PC-9 (cell line): Measurements from ENCODE around the gene DMTF1.

Source experiments
- EZH2 ChIP-seq: fragments of 200-600 bp; sonication (generic); IDR thresholded peaks from 2 replicates; pipeline ENCODE4 v1.8.0; 2017; ENCODE audit warnings: antibody characterized with exemption, low read depth
- TF ChIP-seq, protein P1 (sequence below): fragments of 200-600 bp; sonication (generic); conservative IDR thresholded peaks from 2 replicates; pipeline ENCODE4 v1.6.1; 2017; ENCODE audit warnings: mixed run types, antibody characterized with exemption, mild to moderate bottlenecking, moderate library complexity

GRCh38 chr7:87192784-87193487 lies 40.7 kb downstream of the DMTF1 start:
- TF ChIP-seq, protein P1, sequence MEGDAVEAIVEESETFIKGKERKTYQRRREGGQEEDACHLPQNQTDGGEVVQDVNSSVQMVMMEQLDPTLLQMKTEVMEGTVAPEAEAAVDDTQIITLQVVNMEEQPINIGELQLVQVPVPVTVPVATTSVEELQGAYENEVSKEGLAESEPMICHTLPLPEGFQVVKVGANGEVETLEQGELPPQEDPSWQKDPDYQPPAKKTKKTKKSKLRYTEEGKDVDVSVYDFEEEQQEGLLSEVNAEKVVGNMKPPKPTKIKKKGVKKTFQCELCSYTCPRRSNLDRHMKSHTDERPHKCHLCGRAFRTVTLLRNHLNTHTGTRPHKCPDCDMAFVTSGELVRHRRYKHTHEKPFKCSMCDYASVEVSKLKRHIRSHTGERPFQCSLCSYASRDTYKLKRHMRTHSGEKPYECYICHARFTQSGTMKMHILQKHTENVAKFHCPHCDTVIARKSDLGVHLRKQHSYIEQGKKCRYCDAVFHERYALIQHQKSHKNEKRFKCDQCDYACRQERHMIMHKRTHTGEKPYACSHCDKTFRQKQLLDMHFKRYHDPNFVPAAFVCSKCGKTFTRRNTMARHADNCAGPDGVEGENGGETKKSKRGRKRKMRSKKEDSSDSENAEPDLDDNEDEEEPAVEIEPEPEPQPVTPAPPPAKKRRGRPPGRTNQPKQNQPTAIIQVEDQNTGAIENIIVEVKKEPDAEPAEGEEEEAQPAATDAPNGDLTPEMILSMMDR: no peak
- no peak for TF ChIP-seq EZH2
